Neuron (in vitro differentiated cells): Measurements from ENCODE around the gene RHEBL1.

Experiments used
- H2AFZ ChIP-seq: one replicate; pipeline ENCODE4 v1.6.1; 2013; ENCODE audit warnings: low read depth, mild to moderate bottlenecking, inconsistent platforms, low read length, moderate library complexity
- H3K27me3 ChIP-seq: one replicate; pipeline ENCODE4 v1.6.1; 2013; ENCODE audit warnings: low read length; ENCODE audit not compliant: insufficient read depth
- H3K36me3 ChIP-seq: one replicate; pipeline ENCODE4 v1.6.1; 2013; ENCODE audit warnings: low read length; ENCODE audit not compliant: insufficient read depth
- H3K4me1 ChIP-seq: one replicate; pipeline ENCODE4 v1.6.1; 2013; ENCODE audit warnings: low read length; ENCODE audit not compliant: insufficient read depth
- H3K4me3 ChIP-seq: 2 replicates; pipeline ENCODE4 v1.5.1; 2013; ENCODE audit warnings: mild to moderate bottlenecking, low read length, moderate library complexity
- H3K9me3 ChIP-seq: one replicate; pipeline ENCODE4 v1.6.1; 2013; ENCODE audit warnings: low read length

The RHEBL1 gene

DNA sequence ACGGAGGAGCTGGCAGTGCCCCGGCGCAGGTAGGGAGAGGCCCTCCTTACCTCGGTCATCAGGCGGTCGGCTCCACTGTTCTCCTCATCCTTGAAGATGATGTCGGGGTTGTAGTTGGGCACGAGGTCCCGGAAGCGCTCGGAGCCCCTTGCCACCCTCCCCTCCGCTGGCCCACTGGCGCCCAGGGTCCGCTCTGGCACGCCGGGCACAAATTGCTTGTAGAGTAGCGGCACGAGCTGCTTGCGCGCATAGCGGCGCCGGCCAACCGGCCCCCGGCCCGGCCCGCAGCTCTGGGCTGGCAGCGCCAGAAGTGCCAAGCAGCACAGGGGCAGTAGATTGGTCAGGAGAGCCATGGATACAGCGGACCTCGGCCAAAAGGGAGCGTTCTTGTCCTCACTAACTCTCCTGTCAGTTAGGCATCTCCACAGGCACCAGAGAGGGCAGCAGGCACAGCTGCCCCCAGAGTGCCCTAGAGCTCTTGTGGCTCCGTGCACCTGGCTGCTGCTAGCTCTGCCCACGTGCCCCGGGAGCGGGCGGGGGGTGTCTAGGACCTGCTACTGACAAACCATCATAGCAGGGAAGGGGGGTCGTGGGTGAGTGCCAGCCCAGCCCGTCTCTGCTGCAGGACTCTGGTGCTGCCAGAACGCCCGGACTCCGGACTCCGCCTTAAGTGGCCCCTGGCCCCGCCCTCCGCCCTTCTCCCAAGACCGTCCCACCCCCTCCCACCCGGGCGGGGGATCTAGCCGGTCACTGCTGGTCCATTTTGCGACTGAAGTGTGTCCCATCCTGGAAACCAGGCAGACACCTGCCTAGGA lies 24.6 kb upstream of the RHEBL1 start, which contains the start of gene DHH:
TSS of gene DHH (minus strand) at position 642 of the 815 bp plus-strand sequence. CDS start at position 353, 289 bp downstream.
- Histone ChIP-seq H3K4me1 (peaks cover 32% of the 10 kb centered on the region), H2AFZ (no peak within 1 kb of the TSS), H3K36me3 (peaks cover 28% of the 10 kb centered on the region), H3K4me3 (no peak within 1 kb of the TSS), H3K27me3 (peaks cover 35% of the 10 kb centered on the region), H3K9me3 (no peaks in the 10 kb centered on the region)

DNA sequence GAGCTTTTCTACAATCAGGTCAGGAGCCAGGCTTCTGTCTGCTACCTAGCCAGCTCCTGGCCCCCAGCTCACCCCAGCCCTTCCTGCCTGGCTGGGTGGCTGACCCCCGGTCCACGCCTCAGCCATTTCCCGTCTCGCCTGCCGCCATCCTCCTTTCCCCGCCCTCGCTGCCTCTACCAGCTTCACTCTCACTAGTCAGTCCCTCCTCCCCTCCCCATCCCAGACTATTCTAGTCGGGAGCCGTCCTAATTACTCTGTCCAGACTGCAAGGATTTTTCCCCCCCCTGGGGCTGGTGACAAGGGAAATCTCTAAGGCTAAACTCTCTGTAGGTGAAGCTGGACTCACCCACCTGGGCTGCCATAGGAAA lies 24.0 kb upstream of the RHEBL1 start:
- peaks cover 41% of the 10 kb centered on the region for H3K27me3 ChIP-seq
- peaks cover 22% of the 10 kb centered on the region for H3K36me3 ChIP-seq
- H3K9me3 ChIP-seq: no peaks in the 10 kb centered on the region
- no peak overlapping the region for H2AFZ ChIP-seq
- H3K4me1 ChIP-seq: peaks cover 32% of the 10 kb centered on the region
- no peak overlapping the region for H3K4me3 ChIP-seq

DNA sequence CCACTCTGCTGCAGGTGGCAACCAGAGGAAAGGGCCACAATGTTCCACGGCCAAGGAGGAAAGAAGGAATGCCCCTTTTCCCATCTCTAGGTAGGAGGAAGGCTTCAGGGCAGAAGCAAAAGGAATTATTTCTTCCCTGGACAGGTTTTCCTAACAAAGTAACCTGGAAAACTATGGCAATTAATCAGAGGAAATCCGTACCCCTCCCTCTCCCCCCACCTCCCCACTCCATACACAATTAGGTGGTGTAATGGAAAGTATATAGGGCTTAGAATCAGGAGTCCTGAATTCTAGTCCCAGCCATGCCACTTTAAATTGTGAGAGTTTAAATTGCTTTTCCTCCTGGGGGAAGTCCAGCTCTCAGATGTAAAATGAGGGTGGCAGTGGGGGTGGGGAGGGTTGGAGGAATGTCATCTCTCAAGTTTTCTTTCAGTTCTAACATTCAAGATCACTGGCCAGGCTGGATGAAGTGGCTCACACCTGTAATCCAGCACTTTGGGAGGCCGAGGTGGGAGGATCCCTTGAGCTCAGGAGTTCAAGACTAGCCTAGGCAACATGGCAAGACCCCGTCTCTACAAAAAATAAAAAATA lies 23.1 kb upstream of the RHEBL1 start:
- Histone ChIP-seq H3K4me1 (peaks cover 36% of the 10 kb centered on the region), H3K36me3 (peaks cover 15% of the 10 kb centered on the region), H2AFZ (peak overlapping the region; percentile 69), H3K4me3 (peak overlapping the region; percentile 44), H3K27me3 (peaks cover 45% of the 10 kb centered on the region), H3K9me3 (no peaks in the 10 kb centered on the region)

DNA sequence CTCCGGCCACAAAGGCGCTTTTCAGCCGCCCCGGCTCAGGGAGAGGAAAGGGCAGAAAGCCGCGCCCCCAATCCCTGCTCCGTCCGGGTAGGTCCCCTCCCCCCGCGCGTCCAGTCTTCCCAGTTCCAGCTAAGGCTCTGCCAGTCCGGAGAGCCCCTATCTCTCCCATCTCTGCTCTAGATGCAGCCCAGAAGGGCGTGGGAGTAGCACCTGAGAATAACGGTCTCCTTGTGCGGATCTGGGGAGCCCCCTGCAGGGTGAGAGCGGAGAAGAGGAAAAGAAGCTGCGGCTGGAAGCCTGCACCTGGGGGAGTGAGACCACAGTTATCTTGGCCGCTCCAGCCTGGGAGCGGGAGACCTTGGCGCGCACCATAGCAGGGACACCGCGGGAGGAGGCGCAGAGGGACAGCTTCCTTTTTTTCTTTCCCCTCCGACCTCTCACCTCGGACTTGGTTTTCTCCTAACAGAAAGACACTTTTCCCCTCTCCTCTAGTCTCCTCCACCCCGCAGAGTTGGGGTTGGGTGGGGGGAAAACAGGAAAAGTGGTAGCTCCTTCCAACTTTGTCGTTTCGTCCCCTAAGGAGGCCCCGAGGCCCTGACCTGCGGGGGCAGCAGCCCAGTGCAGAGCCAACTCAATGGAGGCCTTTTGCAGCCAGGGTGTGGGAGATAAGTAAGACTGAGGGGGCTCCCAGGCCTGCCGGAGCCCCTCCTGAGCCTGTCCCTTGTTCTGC lies 22.5 kb upstream of the RHEBL1 start:
- no peaks in the 10 kb centered on the region for H3K9me3 ChIP-seq

GRCh38 chr12:49091836-49092085 lies 22.0 kb upstream of the RHEBL1 start:
- Histone ChIP-seq H3K4me1 (peaks cover 36% of the 10 kb centered on the region), H3K36me3 (peaks cover 4% of the 10 kb centered on the region), H2AFZ (peak overlapping the region; percentile 69), H3K27me3 (peaks cover 51% of the 10 kb centered on the region), H3K4me3 (peak overlapping the region; percentile 44), H3K9me3 (no peaks in the 10 kb centered on the region)

More for the DNA sequence above, 22.5 kb upstream of the RHEBL1 start:
- Histone ChIP-seq H3K4me3 (peak overlapping the region; percentile 44), H3K27me3 (peaks cover 47% of the 10 kb centered on the region), H2AFZ (peak overlapping the region; percentile 69), H3K36me3 (peaks cover 9% of the 10 kb centered on the region), H3K4me1 (peaks cover 36% of the 10 kb centered on the region)

GRCh38 chr12:49091056-49091835 lies 21.5 kb upstream of the RHEBL1 start:
- peak overlapping the region; percentile 44 for H3K4me3 ChIP-seq
- peak overlapping the region; percentile 69 for H2AFZ ChIP-seq
- H3K9me3 ChIP-seq: no peaks in the 10 kb centered on the region
- H3K4me1 ChIP-seq: peaks cover 36% of the 10 kb centered on the region
- no peaks in the 10 kb centered on the region for H3K36me3 ChIP-seq
- peaks cover 51% of the 10 kb centered on the region for H3K27me3 ChIP-seq

DNA sequence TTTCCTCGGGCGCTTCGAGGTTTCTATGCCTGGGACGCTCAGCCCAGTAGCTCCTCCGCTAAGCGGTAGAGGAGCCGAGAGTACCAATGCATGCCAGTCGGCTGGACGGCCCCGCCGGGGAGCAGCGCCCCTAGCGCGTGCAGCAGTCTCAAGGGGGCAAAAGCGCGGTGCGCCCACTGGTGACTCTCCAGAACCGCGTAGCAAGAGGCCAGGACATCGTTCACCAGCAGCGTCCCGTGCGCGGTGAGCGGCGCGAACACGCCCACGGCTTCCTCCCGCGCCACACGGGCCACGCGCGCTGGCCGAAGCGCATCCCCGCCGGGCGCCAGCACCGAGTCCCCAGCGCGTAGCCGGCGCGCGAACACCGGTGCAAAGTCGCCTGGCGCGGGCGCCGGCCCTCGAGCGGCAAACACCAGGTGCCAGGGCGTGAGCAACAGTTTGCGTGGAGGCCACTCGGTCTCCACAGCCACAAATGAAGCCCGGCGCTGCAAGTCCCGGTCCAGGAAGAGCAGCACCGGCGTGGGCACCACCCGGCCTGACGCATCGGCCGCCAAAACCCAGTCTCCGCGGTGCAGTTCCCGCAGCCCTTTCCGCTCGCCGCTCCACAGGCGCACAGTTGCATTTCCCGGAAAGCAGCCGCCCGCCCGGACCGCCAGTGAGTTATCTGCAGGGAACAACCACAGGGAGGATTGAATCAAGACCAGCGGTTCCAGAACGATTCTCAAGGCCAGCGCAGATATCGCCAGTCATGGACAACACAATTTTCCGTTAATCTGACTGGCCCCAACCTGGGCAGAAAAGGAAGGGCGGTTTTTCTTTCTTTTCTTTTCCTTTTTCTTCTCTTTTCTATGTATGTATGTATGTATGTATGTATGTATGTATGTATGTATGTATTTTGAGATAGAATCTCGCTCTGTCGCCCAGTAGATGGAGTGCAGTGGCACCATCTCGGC lies 20.3 kb upstream of the RHEBL1 start:
- Histone ChIP-seq H2AFZ (peak overlapping the region; percentile 24), H3K27me3 (peaks cover 51% of the 10 kb centered on the region), H3K36me3 (no peaks in the 10 kb centered on the region), H3K4me3 (peak overlapping the region; percentile 10), H3K9me3 (no peaks in the 10 kb centered on the region), H3K4me1 (peaks cover 36% of the 10 kb centered on the region)

DNA sequence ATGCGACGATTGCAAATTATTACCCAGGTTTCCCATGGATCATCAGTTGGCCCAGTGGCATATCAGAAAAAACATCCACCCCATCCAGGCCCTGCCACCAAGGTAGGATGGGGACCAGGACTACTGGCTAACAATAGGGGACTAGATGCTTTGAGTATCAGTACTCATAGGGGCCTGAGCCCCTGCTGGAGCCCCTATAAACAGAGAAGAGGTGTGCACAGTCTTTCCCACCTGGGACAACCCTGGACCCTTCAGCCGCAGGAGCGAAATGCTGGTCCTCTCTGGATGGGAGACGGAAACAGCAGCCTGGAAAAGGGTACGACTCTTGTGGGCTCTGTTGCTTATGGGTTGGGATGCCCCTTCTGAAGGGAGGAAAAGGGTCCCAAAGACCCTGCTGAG lies 19.2 kb upstream of the RHEBL1 start:
- Histone ChIP-seq H3K9me3 (no peaks in the 10 kb centered on the region), H3K4me3 (no peak overlapping the region), H3K36me3 (no peaks in the 10 kb centered on the region), H3K4me1 (peaks cover 33% of the 10 kb centered on the region), H3K27me3 (peaks cover 49% of the 10 kb centered on the region), H2AFZ (no peak overlapping the region)

- peaks cover 33% of the 10 kb centered on the region for H3K4me1 ChIP-seq
- H3K27me3 ChIP-seq: peaks cover 43% of the 10 kb centered on the region
- no peak overlapping the region for H3K4me3 ChIP-seq
- no peaks in the 10 kb centered on the region for H3K36me3 ChIP-seq
- H2AFZ ChIP-seq: no peak overlapping the region
- H3K9me3 ChIP-seq: no peaks in the 10 kb centered on the region
These were observed 18.6 kb upstream of the RHEBL1 start for GRCh38 chr12:49088150-49088931.

DNA sequence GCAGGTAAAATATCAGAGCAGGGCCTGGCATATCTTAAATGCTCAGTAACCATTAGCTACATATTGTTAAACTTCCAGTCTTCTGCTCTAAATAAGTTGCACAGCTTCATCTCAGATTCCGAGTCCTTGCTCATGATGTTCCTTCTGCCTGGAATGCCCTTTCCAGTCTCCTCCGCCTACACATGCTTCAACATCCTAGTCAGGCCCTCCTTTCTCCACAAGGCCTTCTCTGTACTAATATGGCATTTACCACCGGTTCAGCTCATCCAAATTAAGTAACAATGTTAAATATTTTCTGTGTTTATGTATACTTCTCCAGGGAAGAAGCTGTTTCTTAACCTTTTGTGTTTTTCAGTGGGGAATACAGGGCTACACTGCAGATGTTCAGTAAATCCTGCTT lies 16.3 kb upstream of the RHEBL1 start:
- Histone ChIP-seq H3K36me3 (no peaks in the 10 kb centered on the region), H2AFZ (no peak overlapping the region)

GRCh38 chr12:49084438-49084837 lies 14.7 kb upstream of the RHEBL1 start:
- H3K4me3 ChIP-seq: no peak overlapping the region
- H2AFZ ChIP-seq: no peak overlapping the region
- H3K27me3 ChIP-seq: peaks cover 22% of the 10 kb centered on the region
- H3K36me3 ChIP-seq: no peaks in the 10 kb centered on the region
- peaks cover 4% of the 10 kb centered on the region for H3K4me1 ChIP-seq
- H3K9me3 ChIP-seq: no peaks in the 10 kb centered on the region

More for the DNA sequence above, 16.3 kb upstream of the RHEBL1 start:
- H3K4me1 ChIP-seq: peaks cover 16% of the 10 kb centered on the region
- peaks cover 34% of the 10 kb centered on the region for H3K27me3 ChIP-seq
- H3K4me3 ChIP-seq: no peak overlapping the region
- no peaks in the 10 kb centered on the region for H3K9me3 ChIP-seq
